Neural cell (in vitro differentiated cells): ENCODE data around the gene RC3H2. TPM values are rescaled to one million over a fixed set of nuclear protein-coding genes. Genes with fewer than 3 reads are reported as not detected.
"Not testable (repeated sequence)": the region's sequence is repeated elsewhere in the genome, so short reads cannot be mapped to it uniquely, and the experiment has no call there.

Experiments
- H2AFZ ChIP-seq: fragments of 200-600, 300-800 bp; sonication (generic), shearing (Covaris generic); 2 replicates; pipeline ENCODE4 v1.6.0; 2014; ENCODE audit warnings: low read depth, mild to moderate bottlenecking, antibody characterized with exemption, low read length, moderate library complexity
- H3F3A ChIP-seq: fragments of 200-600 bp; shearing (Covaris generic); 2 replicates; pipeline ENCODE4 v1.6.1; 2016; ENCODE audit warnings: mild to moderate bottlenecking, moderate library complexity, mixed read lengths, antibody characterized with exemption, low read length; ENCODE audit not compliant: insufficient read depth, poor library complexity, severe bottlenecking
- H3K27ac ChIP-seq: fragments of 200-600, 300-800 bp; sonication (generic), shearing (Covaris generic); 2 replicates; pipeline ENCODE4 v1.5.1; 2014; ENCODE audit warnings: mild to moderate bottlenecking, low read length, moderate library complexity
- H3K27me3 ChIP-seq: fragments of 300-800, 200-600 bp; sonication (generic), shearing (Covaris generic); 2 replicates; pipeline ENCODE4 v1.6.0; 2014; ENCODE audit warnings: mild to moderate bottlenecking, low read depth, low read length, moderate library complexity; ENCODE audit not compliant: insufficient read depth
- H3K36me3 ChIP-seq: fragments of 300-800, 200-600 bp; sonication (generic), shearing (Covaris generic); 2 replicates; pipeline ENCODE4 v1.5.1; 2014; ENCODE audit warnings: mild to moderate bottlenecking, antibody characterized with exemption, low read length, moderate library complexity; ENCODE audit not compliant: insufficient read depth
- H3K4me2 ChIP-seq: fragments of 300-800, 200-600 bp; sonication (generic), shearing (Covaris generic); 2 replicates; pipeline ENCODE4 v1.6.0; 2014; ENCODE audit warnings: mild to moderate bottlenecking, low read length
- H3K4me3 ChIP-seq: fragments of 300-800, 200-600 bp; sonication (generic), shearing (Covaris generic); 2 replicates; pipeline ENCODE4 v1.5.1; 2014; ENCODE audit warnings: mild to moderate bottlenecking, low read length, moderate library complexity
- H3K79me2 ChIP-seq: fragments of 200-600 bp; shearing (Covaris generic); replicated peaks from 2 replicates; pipeline ENCODE4 v1.6.0; 2014; ENCODE audit warnings: mild to moderate bottlenecking, low read length, moderate library complexity; ENCODE audit not compliant: insufficient read depth
- H3K9ac ChIP-seq: fragments of 300-800, 200-600 bp; sonication (generic), shearing (Covaris generic); 2 replicates; pipeline ENCODE4 v1.6.1; 2016; ENCODE audit warnings: mild to moderate bottlenecking, low read length, mixed read lengths
- H3K9me2 ChIP-seq: fragments of 200-600 bp; shearing (Covaris generic); 2 replicates; pipeline ENCODE4 v1.6.1; 2016; ENCODE audit warnings: mild to moderate bottlenecking, low read length, mixed read lengths; ENCODE audit not compliant: insufficient read depth
- H3K9me3 ChIP-seq: fragments of 200-600, 300-800 bp; sonication (generic), shearing (Covaris generic); 2 replicates; pipeline ENCODE4 v1.6.1; 2016; ENCODE audit warnings: mild to moderate bottlenecking, mixed run types, low read length, moderate library complexity, mixed read lengths
- H4K20me1 ChIP-seq: fragments of 200-600 bp; shearing (Covaris generic); 2 replicates; pipeline ENCODE4 v1.6.1; 2016; ENCODE audit warnings: mild to moderate bottlenecking, mixed run types; ENCODE audit not compliant: insufficient read depth
- EP300 ChIP-seq: fragments of 450-650 bp; conservative IDR thresholded peaks from 2 replicates; pipeline ENCODE4 v1.6.1; 2014; ENCODE audit warnings: antibody characterized with exemption, mild to moderate bottlenecking, moderate library complexity; ENCODE audit not compliant: poor library complexity, severe bottlenecking
- EZH2 ChIP-seq: fragments of 200-600, 300-800 bp; shearing (Covaris generic), sonication (generic); IDR thresholded peaks from 2 replicates; pipeline ENCODE4 v1.6.1; 2014; ENCODE audit warnings: antibody characterized with exemption, low read length, borderline replicate concordance, mild to moderate bottlenecking; ENCODE audit not compliant: insufficient read depth, poor library complexity, severe bottlenecking
- MXI1 ChIP-seq: fragments of 450-650 bp; conservative IDR thresholded peaks from 2 replicates; pipeline ENCODE4 v1.6.1; 2014; ENCODE audit warnings: antibody characterized with exemption, mild to moderate bottlenecking; ENCODE audit not compliant: poor library complexity, severe bottlenecking
- POLR2AphosphoS5 ChIP-seq: IDR thresholded peaks from 2 replicates; pipeline ENCODE4 v1.6.1; 2012
- RAD21 ChIP-seq: fragments of 450-650 bp; conservative IDR thresholded peaks from 2 replicates; pipeline ENCODE4 v1.6.1; 2014; ENCODE audit warnings: antibody characterized with exemption, mild to moderate bottlenecking, moderate library complexity
- SMC3 ChIP-seq: fragments of 450-650 bp; conservative IDR thresholded peaks from 2 replicates; pipeline ENCODE4 v1.6.1; 2014; ENCODE audit warnings: antibody characterized with exemption, mild to moderate bottlenecking, moderate library complexity; ENCODE audit not compliant: poor library complexity
- TAF1 ChIP-seq: IDR thresholded peaks from 2 replicates; pipeline ENCODE4 v1.6.1; 2012; ENCODE audit warnings: low read depth
- polyA plus RNA-seq: library from polyadenylated mRNA; depleted of rRNA; stranded (reverse); fragments of >200 nt; gene quantifications from 2 replicates; pipeline ENCODE4 v1.2.3, GENCODE V29; 2014
- TF ChIP-seq, protein P1 (sequence below): fragments of 450-650 bp; IDR thresholded peaks from 2 replicates; pipeline ENCODE4 v1.5.1; 2014; ENCODE audit warnings: antibody characterized with exemption, mild to moderate bottlenecking, moderate library complexity; ENCODE audit not compliant: poor library complexity, severe bottlenecking
- TF ChIP-seq, protein P2 (sequence below): IDR thresholded peaks from 2 replicates; pipeline ENCODE4 v1.6.1; 2012; ENCODE audit warnings: borderline replicate concordance

RC3H2 gene
- polyA plus RNA-seq, 1 donor from 2014 or later, result 34.8 TPM

DNA sequence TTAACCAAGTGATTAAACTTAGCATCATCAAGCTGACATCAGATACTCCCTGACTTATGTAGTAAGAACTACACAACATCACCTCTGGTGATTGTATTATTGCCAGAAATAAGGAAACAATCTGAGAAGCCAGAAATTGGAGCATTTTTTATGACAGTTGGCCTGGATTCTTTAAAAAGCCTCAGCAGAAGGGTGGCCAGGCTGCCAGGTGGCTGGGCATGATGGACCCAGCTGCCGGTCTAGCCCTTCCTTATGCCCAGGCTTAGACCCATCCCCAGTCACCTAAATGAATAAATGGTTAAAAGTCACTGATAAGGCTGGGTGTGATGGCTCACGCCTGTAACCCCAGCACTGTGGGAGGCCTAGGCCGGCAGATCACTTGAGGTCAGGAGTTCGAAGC, 92.4 kb downstream of the RC3H2 start:
- TF ChIP-seq, protein P1, sequence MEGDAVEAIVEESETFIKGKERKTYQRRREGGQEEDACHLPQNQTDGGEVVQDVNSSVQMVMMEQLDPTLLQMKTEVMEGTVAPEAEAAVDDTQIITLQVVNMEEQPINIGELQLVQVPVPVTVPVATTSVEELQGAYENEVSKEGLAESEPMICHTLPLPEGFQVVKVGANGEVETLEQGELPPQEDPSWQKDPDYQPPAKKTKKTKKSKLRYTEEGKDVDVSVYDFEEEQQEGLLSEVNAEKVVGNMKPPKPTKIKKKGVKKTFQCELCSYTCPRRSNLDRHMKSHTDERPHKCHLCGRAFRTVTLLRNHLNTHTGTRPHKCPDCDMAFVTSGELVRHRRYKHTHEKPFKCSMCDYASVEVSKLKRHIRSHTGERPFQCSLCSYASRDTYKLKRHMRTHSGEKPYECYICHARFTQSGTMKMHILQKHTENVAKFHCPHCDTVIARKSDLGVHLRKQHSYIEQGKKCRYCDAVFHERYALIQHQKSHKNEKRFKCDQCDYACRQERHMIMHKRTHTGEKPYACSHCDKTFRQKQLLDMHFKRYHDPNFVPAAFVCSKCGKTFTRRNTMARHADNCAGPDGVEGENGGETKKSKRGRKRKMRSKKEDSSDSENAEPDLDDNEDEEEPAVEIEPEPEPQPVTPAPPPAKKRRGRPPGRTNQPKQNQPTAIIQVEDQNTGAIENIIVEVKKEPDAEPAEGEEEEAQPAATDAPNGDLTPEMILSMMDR, result no peak
- TF ChIP-seq POLR2AphosphoS5 (no peak), RAD21 (no peak), EP300 (no peak), TAF1 (no peak), MXI1 (no peak), EZH2 (no peak)
- TF ChIP-seq, protein P2, sequence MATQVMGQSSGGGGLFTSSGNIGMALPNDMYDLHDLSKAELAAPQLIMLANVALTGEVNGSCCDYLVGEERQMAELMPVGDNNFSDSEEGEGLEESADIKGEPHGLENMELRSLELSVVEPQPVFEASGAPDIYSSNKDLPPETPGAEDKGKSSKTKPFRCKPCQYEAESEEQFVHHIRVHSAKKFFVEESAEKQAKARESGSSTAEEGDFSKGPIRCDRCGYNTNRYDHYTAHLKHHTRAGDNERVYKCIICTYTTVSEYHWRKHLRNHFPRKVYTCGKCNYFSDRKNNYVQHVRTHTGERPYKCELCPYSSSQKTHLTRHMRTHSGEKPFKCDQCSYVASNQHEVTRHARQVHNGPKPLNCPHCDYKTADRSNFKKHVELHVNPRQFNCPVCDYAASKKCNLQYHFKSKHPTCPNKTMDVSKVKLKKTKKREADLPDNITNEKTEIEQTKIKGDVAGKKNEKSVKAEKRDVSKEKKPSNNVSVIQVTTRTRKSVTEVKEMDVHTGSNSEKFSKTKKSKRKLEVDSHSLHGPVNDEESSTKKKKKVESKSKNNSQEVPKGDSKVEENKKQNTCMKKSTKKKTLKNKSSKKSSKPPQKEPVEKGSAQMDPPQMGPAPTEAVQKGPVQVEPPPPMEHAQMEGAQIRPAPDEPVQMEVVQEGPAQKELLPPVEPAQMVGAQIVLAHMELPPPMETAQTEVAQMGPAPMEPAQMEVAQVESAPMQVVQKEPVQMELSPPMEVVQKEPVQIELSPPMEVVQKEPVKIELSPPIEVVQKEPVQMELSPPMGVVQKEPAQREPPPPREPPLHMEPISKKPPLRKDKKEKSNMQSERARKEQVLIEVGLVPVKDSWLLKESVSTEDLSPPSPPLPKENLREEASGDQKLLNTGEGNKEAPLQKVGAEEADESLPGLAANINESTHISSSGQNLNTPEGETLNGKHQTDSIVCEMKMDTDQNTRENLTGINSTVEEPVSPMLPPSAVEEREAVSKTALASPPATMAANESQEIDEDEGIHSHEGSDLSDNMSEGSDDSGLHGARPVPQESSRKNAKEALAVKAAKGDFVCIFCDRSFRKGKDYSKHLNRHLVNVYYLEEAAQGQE, result no peak
- Histone ChIP-seq H3K27me3 (no peaks in the 10 kb centered on the region), H3K27ac (no peak overlapping the region), H3K4me2 (no peak overlapping the region), H3K4me3 (no peak overlapping the region), H3K79me2 (no peaks in the 10 kb centered on the region), H4K20me1 (no peaks in the 10 kb centered on the region), H3F3A (no peaks in the 10 kb centered on the region), H3K9ac (no peak overlapping the region), H3K9me3 (no peaks in the 10 kb centered on the region), H2AFZ (no peak overlapping the region), H3K36me3 (no peaks in the 10 kb centered on the region), H3K9me2 (no peaks in the 10 kb centered on the region)

DNA sequence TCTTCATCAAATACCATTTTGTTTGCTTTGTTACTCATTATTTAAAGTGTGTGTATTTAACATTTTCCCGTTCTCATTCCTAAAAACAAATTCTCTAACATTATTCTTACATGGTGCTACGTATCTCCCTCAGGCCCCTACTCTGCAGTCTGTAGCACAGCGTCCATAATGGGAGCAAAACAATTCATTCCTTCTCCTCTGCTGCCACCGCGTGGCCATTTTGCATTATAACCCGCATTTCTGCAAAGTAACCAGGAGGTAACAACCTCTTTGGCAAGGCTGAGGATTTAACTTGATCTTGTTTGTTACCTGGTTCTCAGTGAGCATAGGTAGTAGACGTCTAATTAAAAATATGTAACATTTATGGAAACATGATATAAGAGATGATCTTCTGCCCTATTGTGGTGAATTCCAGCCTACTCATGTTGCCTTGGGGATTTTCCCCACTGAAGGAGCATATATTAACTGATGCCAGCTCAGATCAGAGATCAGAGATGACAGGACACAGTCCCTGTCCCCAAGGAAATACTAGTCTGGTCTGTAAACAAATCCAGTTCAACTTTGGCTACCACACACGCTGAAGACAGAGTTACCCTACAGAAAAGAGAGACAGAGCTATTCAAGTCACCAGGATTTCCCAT, 94.7 kb downstream of the RC3H2 start:
- Histone ChIP-seq H3K79me2 (no peaks in the 10 kb centered on the region), H3K9me2 (no peaks in the 10 kb centered on the region), H3K27ac (no peak overlapping the region), H2AFZ (no peak overlapping the region), H3F3A (no peaks in the 10 kb centered on the region), H4K20me1 (no peaks in the 10 kb centered on the region), H3K9ac (no peak overlapping the region), H3K9me3 (no peaks in the 10 kb centered on the region), H3K36me3 (no peaks in the 10 kb centered on the region), H3K27me3 (no peaks in the 10 kb centered on the region), H3K4me2 (no peak overlapping the region), H3K4me3 (no peak overlapping the region)
- TF ChIP-seq RAD21 (peak; percentile 98), EP300 (no peak), POLR2AphosphoS5 (no peak), TAF1 (no peak), MXI1 (no peak), SMC3 (peak; percentile 95), EZH2 (no peak)
- TF ChIP-seq, protein P2, result no peak
- TF ChIP-seq, protein P1, result peak; percentile 95

DNA sequence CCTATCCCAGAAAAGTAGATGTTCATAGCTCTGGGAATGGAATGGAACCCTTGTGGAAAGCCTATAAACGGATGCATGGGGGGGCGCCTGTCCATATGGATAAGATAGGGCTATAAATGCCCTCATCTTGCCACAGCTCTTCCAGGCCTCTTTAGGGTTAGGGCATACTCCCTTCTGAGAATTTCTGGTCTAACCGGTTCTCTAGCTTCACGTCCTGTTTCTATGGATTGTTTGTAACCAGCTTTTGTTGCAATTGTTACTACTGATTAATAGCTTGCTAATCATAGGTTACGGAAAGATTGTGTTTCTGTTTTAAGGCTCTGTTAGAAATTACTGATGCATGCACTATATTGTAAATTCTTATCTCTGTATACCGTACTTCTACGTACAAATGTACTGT, 95.9 kb downstream of the RC3H2 start:
- H3K79me2 ChIP-seq, H3K27ac ChIP-seq, H3K9ac ChIP-seq, H3K9me3 ChIP-seq, H3K27me3 ChIP-seq, H3K4me3 ChIP-seq, H4K20me1 ChIP-seq, H3K4me2 ChIP-seq, H3K36me3 ChIP-seq, H2AFZ ChIP-seq, H3F3A ChIP-seq, H3K9me2 ChIP-seq: not testable (repeated sequence)
